Thyroid gland (tissue), 4 donors: ENCODE data around the gene IKZF2. TPM values are rescaled to one million over a fixed set of nuclear protein-coding genes. Genes with fewer than 3 reads are reported as not detected.

Source experiments
- DNase-seq, 2 donors: peaks; one replicate each; pipeline ENCODE4 v3.0.0-alpha.2; 2019
- H3K27ac ChIP-seq, 3 donors: fragments of 200-600 bp; sonication (generic); 1 replicate in 2 of 3; 2 replicates in 1 of 3; pipeline ENCODE4 v1.5.1; 2016 to 2019; ENCODE audit warnings: mild to moderate bottlenecking in 1 of 3, moderate library complexity in 1 of 3
- H3K27me3 ChIP-seq: fragments of 200-600 bp; sonication (generic); one replicate; pipeline ENCODE4 v1.5.1; 2019
- H3K36me3 ChIP-seq, 2 donors: fragments of 200-600 bp; sonication (generic); one replicate each; pipeline ENCODE4 v1.5.1; 2016 to 2019
- H3K4me1 ChIP-seq, 2 donors: fragments of 200-600 bp; sonication (generic); one replicate each; pipeline ENCODE4 v1.5.1; 2017 to 2019
- H3K4me3 ChIP-seq, 3 donors: fragments of 200-600 bp; sonication (generic); replicated peaks in 1 of 3; 1 replicate in 2 of 3; 2 replicates in 1 of 3; pipeline ENCODE4 v1.5.1; 2016; ENCODE audit warnings: mild to moderate bottlenecking in 1 of 3
- H3K9me3 ChIP-seq: fragments of 200-600 bp; sonication (generic); one replicate; pipeline ENCODE4 v1.5.1; 2017
- POLR2A ChIP-seq, 2 donors: fragments of 450-650 bp; IDR thresholded peaks; one replicate each; pipeline ENCODE4 v1.6.1; 2017; ENCODE audit warnings: antibody characterized with exemption in 2 of 2, mild to moderate bottlenecking in 2 of 2, moderate library complexity in 1 of 2
- WGBS, 2 donors: methylation state at CpG; one replicate each; pipeline ENCODE4 v1.1.5; 2017; 5-methylcytosine and 5-hydroxymethylcytosine counted together
- intact Hi-C: fragments of 100-400 bp; cut with DNase I; formaldehyde crosslinking; loops from one replicate; pipeline ENCODE4 v1.15.1; 2023
- total RNA-seq, 4 donors: library from RNA; depleted of rRNA; stranded (reverse); fragments of >200 nt; gene quantifications; one replicate each; pipeline ENCODE4 v1.2.3, GENCODE V29; 2016
- TF ChIP-seq, protein P1 (sequence below), 6 experiments: fragments of 200-600 bp in 3 of 6; fragments of 450-650 bp in 3 of 6; sonication (generic) in 3 of 6; IDR thresholded peaks; one replicate each; pipeline ENCODE4 v1.5.1; 2016 to 2019; ENCODE audit warnings: antibody characterized with exemption in 6 of 6, mild to moderate bottlenecking in 2 of 6, inconsistent platforms in 1 of 6, moderate library complexity in 1 of 6

Gene IKZF2
- total RNA-seq, 4 donors from 2014 or later = 25.3 to 84.8 (median 47.2) TPM

- no peak overlapping the region for H3K4me3 ChIP-seq
- H3K27ac ChIP-seq = peak overlapping the region in 2 of 3 donors; percentile 19 to 57
- peaks cover 4 to 16% of the 10 kb centered on the region in 2 donors for H3K4me1 ChIP-seq
- peak; percentile 40 to 47 for DNase-seq
- H3K36me3 ChIP-seq = no peaks in the 10 kb centered on the region
- 25 to 32% methylated on average over 8 of the region's 8 CpGs for WGBS, 2 donors
- intact Hi-C loops = no loop called here
- no peaks in the 10 kb centered on the region for H3K9me3 ChIP-seq
- H3K27me3 ChIP-seq = no peaks in the 10 kb centered on the region
- TF ChIP-seq, protein P1, sequence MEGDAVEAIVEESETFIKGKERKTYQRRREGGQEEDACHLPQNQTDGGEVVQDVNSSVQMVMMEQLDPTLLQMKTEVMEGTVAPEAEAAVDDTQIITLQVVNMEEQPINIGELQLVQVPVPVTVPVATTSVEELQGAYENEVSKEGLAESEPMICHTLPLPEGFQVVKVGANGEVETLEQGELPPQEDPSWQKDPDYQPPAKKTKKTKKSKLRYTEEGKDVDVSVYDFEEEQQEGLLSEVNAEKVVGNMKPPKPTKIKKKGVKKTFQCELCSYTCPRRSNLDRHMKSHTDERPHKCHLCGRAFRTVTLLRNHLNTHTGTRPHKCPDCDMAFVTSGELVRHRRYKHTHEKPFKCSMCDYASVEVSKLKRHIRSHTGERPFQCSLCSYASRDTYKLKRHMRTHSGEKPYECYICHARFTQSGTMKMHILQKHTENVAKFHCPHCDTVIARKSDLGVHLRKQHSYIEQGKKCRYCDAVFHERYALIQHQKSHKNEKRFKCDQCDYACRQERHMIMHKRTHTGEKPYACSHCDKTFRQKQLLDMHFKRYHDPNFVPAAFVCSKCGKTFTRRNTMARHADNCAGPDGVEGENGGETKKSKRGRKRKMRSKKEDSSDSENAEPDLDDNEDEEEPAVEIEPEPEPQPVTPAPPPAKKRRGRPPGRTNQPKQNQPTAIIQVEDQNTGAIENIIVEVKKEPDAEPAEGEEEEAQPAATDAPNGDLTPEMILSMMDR (IDR thresholded peaks at IDR 0.05) = no peak
- no peak for TF ChIP-seq POLR2A (IDR thresholded peaks at IDR 0.05)
Measured at GRCh38 chr2:213065583-213066442, 85.6 kb downstream of the IKZF2 start.

DNA sequence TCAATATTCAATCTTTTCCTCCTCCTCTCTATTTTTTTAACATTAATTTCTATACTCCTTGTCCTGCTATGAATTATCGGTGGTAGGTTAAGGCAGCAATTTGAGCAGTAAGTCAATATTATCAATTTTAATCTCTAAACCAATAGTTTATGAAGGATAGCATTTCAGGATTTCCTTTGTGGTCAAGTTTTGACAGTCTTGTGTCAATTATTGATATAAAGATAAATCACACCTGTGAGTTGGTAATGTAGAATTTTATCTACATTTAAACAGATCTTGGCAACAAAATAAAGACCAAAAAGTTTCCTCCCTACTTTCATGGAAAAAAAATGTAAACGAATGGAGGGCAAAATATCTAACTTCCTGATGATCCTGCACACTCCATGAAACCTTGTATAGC lies 87.3 kb downstream of the IKZF2 start:
- no peak for TF ChIP-seq POLR2A (IDR thresholded peaks at IDR 0.05)
- TF ChIP-seq, protein P1 (IDR thresholded peaks at IDR 0.05) = no peak
- Histone ChIP-seq H3K36me3 (no peaks in the 10 kb centered on the region), H3K27me3 (no peaks in the 10 kb centered on the region), H3K9me3 (no peaks in the 10 kb centered on the region), H3K4me1 (peaks cover 4 to 16% of the 10 kb centered on the region in 2 donors), H3K27ac (no peak overlapping the region), H3K4me3 (no peak overlapping the region)
- DNase-seq = no peak
- intact Hi-C loops = no loop called here
- WGBS, 2 donors = 87 to 94% methylated on average over 2 of the region's 2 CpGs

GRCh38 chr2:213057977-213058376 lies 93.4 kb downstream of the IKZF2 start:
- H3K27ac ChIP-seq = no peak overlapping the region
- no peaks in the 10 kb centered on the region for H3K36me3 ChIP-seq
- peaks cover 3 to 4% of the 10 kb centered on the region in 2 donors for H3K4me1 ChIP-seq
- WGBS, 2 donors = 79 to 80% methylated on average over 3 of the region's 3 CpGs
- no peaks in the 10 kb centered on the region for H3K9me3 ChIP-seq
- TF ChIP-seq, protein P1 (IDR thresholded peaks at IDR 0.05) = no peak
- no peaks in the 10 kb centered on the region for H3K27me3 ChIP-seq
- DNase-seq = no peak
- no peak overlapping the region for H3K4me3 ChIP-seq
- intact Hi-C loops = no loop called here

DNA sequence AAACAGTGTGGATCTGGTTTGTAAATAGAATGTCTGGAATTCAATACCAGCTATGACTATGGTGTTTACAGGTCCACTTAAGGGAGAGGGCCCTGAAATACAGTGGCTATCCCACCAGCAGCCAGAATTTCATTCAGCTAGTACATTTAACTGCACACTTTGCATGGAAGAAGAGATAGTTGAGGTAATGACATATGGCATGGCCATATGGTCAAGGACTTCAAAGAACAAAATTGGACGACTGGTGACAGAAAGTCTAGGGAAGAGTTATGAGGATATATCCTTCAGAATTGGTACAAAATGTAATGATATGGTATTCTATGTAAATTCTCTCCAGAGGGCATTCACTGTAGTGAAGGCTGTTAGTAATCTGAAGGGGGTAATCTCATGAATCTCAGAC lies 105.0 kb downstream of the IKZF2 start:
- Histone ChIP-seq H3K9me3 (no peaks in the 10 kb centered on the region), H3K36me3 (no peaks in the 10 kb centered on the region), H3K4me3 (no peak overlapping the region), H3K27me3 (no peaks in the 10 kb centered on the region), H3K27ac (no peak overlapping the region), H3K4me1 (no peaks in the 10 kb centered on the region)
- WGBS, 2 donors = 94 to 95% methylated on average over 1 of the region's 1 CpG
- TF ChIP-seq, protein P1 (IDR thresholded peaks at IDR 0.05) = no peak
- no peak for TF ChIP-seq POLR2A (IDR thresholded peaks at IDR 0.05)
- intact Hi-C loops = no loop called here
- no peak for DNase-seq

GRCh38 chr2:213043566-213043965 lies 107.8 kb downstream of the IKZF2 start:
- intact Hi-C loops = no loop called here
- Histone ChIP-seq H3K9me3 (no peaks in the 10 kb centered on the region), H3K36me3 (no peaks in the 10 kb centered on the region), H3K4me1 (no peaks in the 10 kb centered on the region), H3K27me3 (no peaks in the 10 kb centered on the region), H3K4me3 (no peak overlapping the region), H3K27ac (no peak overlapping the region)
- DNase-seq = no peak
- no peak for TF ChIP-seq POLR2A (IDR thresholded peaks at IDR 0.05)
- TF ChIP-seq, protein P1 (IDR thresholded peaks at IDR 0.05) = no peak
- 95 to 97% methylated on average over 3 of the region's 3 CpGs for WGBS, 2 donors
